H9 (cell line): ENCODE results near the gene CDYL. TPM values are rescaled to one million over a fixed set of nuclear protein-coding genes. Genes with fewer than 3 reads are reported as not detected.
A peak's percentile ranks its signal among the peaks of the same experiment; 100 is the strongest.

Experiments used
- DNase-seq: peaks from one replicate; pipeline ENCODE4 v3.0.0-alpha.2; 2017
- H2AFZ ChIP-seq: one replicate; pipeline ENCODE4 v1.6.1; 2013; ENCODE audit warnings: mild to moderate bottlenecking, low read length, control low read depth, moderate library complexity
- H2AK5ac ChIP-seq: 2 replicates; pipeline ENCODE4 v1.6.1; 2013; ENCODE audit warnings: low read length, control low read depth, mixed read lengths; ENCODE audit not compliant: insufficient read length
- H2BK120ac ChIP-seq: one replicate; pipeline ENCODE4 v1.6.1; 2013; ENCODE audit warnings: low read depth, mild to moderate bottlenecking, low read length, control low read depth, inconsistent platforms; ENCODE audit not compliant: poor library complexity, severe bottlenecking
- H2BK12ac ChIP-seq: 2 replicates; pipeline ENCODE4 v1.6.1; 2013; ENCODE audit warnings: low read length, control low read depth, mixed read lengths, low read depth; ENCODE audit not compliant: insufficient read length
- H2BK15ac ChIP-seq: 2 replicates; pipeline ENCODE4 v1.6.1; 2013; ENCODE audit warnings: low read depth, low read length, control low read depth
- H2BK20ac ChIP-seq: one replicate; pipeline ENCODE4 v1.6.1; 2013; ENCODE audit warnings: low read depth, mild to moderate bottlenecking, low read length, control low read depth, inconsistent platforms; ENCODE audit not compliant: poor library complexity, severe bottlenecking
- H2BK5ac ChIP-seq: 2 replicates; pipeline ENCODE4 v1.6.1; 2013; ENCODE audit warnings: low read length, control low read depth, mixed read lengths; ENCODE audit not compliant: insufficient read length
- H3K14ac ChIP-seq: 2 replicates; pipeline ENCODE4 v1.6.1; 2013; ENCODE audit warnings: low read length, control low read depth; ENCODE audit not compliant: insufficient read depth
- H3K18ac ChIP-seq: 2 replicates; pipeline ENCODE4 v1.6.1; 2013; ENCODE audit warnings: low read depth, mild to moderate bottlenecking, mixed read lengths, low read length, control low read depth; ENCODE audit not compliant: insufficient read length
- H3K23ac ChIP-seq: 2 replicates; pipeline ENCODE4 v1.6.1; 2013; ENCODE audit warnings: low read length, control low read depth, mixed read lengths, low read depth; ENCODE audit not compliant: insufficient read length
- H3K23me2 ChIP-seq: 2 replicates; pipeline ENCODE4 v1.6.1; 2013; ENCODE audit warnings: low read depth, mild to moderate bottlenecking, mixed read lengths, low read length, control low read depth; ENCODE audit not compliant: insufficient read length, poor library complexity, severe bottlenecking
- H3K27ac ChIP-seq: 2 replicates; pipeline ENCODE4 v1.5.1; 2013; ENCODE audit warnings: low read length, control low read depth, mixed read lengths, low read depth; ENCODE audit not compliant: insufficient read length
- H3K27me3 ChIP-seq: 2 replicates; pipeline ENCODE4 v1.6.1; 2013; ENCODE audit warnings: low read length, control low read depth, inconsistent platforms; ENCODE audit not compliant: insufficient read depth
- H3K4ac ChIP-seq: 2 replicates; pipeline ENCODE4 v1.6.1; 2013; ENCODE audit warnings: low read depth, mild to moderate bottlenecking, control low read depth, inconsistent platforms, low read length, moderate library complexity
- H3K4me1 ChIP-seq: 2 replicates; pipeline ENCODE4 v1.6.1; 2013; ENCODE audit warnings: low read length, control low read depth, inconsistent platforms; ENCODE audit not compliant: insufficient read depth
- H3K4me2 ChIP-seq: 2 replicates; pipeline ENCODE4 v1.6.1; 2013; ENCODE audit warnings: low read length, control low read depth, mixed read lengths; ENCODE audit not compliant: insufficient read length, insufficient read depth
- H3K56ac ChIP-seq: 2 replicates; pipeline ENCODE4 v1.6.1; 2013; ENCODE audit warnings: low read depth, mild to moderate bottlenecking, mixed read lengths, low read length, control low read depth; ENCODE audit not compliant: insufficient read length
- H3K79me1 ChIP-seq: 2 replicates; pipeline ENCODE4 v1.6.1; 2013; ENCODE audit warnings: low read depth, mild to moderate bottlenecking, moderate library complexity, low read length, control low read depth, inconsistent platforms; ENCODE audit not compliant: insufficient read depth, poor library complexity, severe bottlenecking
- H3K79me2 ChIP-seq: 2 replicates; pipeline ENCODE4 v1.6.1; 2013; ENCODE audit warnings: low read length, control low read depth, inconsistent platforms; ENCODE audit not compliant: insufficient read depth
- H3K9ac ChIP-seq: 2 replicates; pipeline ENCODE4 v1.6.1; 2013; ENCODE audit warnings: low read length, control low read depth, mixed read lengths; ENCODE audit not compliant: insufficient read length; ENCODE audit errors: extremely low read depth
- H3K9me3 ChIP-seq: one replicate; pipeline ENCODE4 v1.6.1; 2013; ENCODE audit warnings: low read depth, low read length, inconsistent platforms; ENCODE audit not compliant: control insufficient read depth
- H3T11ph ChIP-seq: one replicate; pipeline ENCODE4 v1.6.1; 2013; ENCODE audit warnings: mild to moderate bottlenecking, low read length, control low read depth, inconsistent platforms
- H4K20me1 ChIP-seq: one replicate; pipeline ENCODE4 v1.6.1; 2013; ENCODE audit not compliant: control insufficient read depth, insufficient read length, insufficient read depth
- H4K5ac ChIP-seq: 2 replicates; pipeline ENCODE4 v1.6.1; 2013; ENCODE audit warnings: low read depth, mild to moderate bottlenecking, mixed read lengths, low read length, control low read depth; ENCODE audit not compliant: insufficient read length
- H4K8ac ChIP-seq: replicated peaks from 2 replicates; pipeline ENCODE4 v1.6.1; 2013; ENCODE audit warnings: low read length, control low read depth, mixed read lengths, low read depth; ENCODE audit not compliant: insufficient read length
- H4K91ac ChIP-seq: 2 replicates; pipeline ENCODE4 v1.6.1; 2013; ENCODE audit warnings: low read depth, mild to moderate bottlenecking, moderate library complexity, mixed read lengths, low read length, control low read depth; ENCODE audit not compliant: insufficient read length
- H3K27ac Mint-ChIP-seq, 3 experiments: 2 replicates in 2 of 3; 3 replicates in 1 of 3; pipeline ENCODE4 v1.8.0; 2020 to 2021; ENCODE audit warnings: mixed read lengths in 3 of 3, mild to moderate bottlenecking in 1 of 3, moderate library complexity in 1 of 3
- H3K27me3 Mint-ChIP-seq: 2 replicates; pipeline ENCODE4 v1.8.0; 2021; ENCODE audit warnings: low read depth, mild to moderate bottlenecking, moderate library complexity, mixed read lengths
- H3K36me3 Mint-ChIP-seq, 3 experiments: 2 replicates in 2 of 3; 3 replicates in 1 of 3; pipeline ENCODE4 v1.8.0; 2020 to 2021; ENCODE audit warnings: low read depth in 3 of 3, mixed read lengths in 3 of 3; ENCODE audit not compliant: insufficient read depth in 1 of 3
- H3K4me1 Mint-ChIP-seq, 2 experiments: 2 replicates each; pipeline ENCODE4 v1.8.0; 2020; ENCODE audit warnings: mixed read lengths in 2 of 2
- H3K4me3 Mint-ChIP-seq, 2 experiments: 2 replicates in 1 of 2; 3 replicates in 1 of 2; pipeline ENCODE4 v1.8.0; 2020 to 2021; ENCODE audit warnings: mild to moderate bottlenecking in 2 of 2, mixed read lengths in 2 of 2, moderate library complexity in 1 of 2
- H3K9me3 Mint-ChIP-seq, 2 experiments: 2 replicates in 1 of 2; 3 replicates in 1 of 2; pipeline ENCODE4 v1.8.0; 2020; ENCODE audit warnings: mild to moderate bottlenecking in 2 of 2, mixed read lengths in 2 of 2, moderate library complexity in 1 of 2
- WGBS: extraction: QIAGEN DNeasy Blood & Tissue Kit; methylation state at CpG from one replicate; pipeline ENCODE4 v1.1.7; 2013; ENCODE audit warnings: missing lambda C conversion rate, low lambda C conversion rate, mixed read lengths; ENCODE audit not compliant: insufficient read length; ENCODE audit errors: extremely low coverage; 5-methylcytosine and 5-hydroxymethylcytosine counted together
- total RNA-seq: library from RNA; stranded (reverse); gene quantifications from 2 replicates; pipeline ENCODE4 v1.2.1, GENCODE V29; 2021
- TF ChIP-seq, protein P1 (sequence below): fragments of 200-600 bp; sonication (generic); conservative IDR thresholded peaks from 3 replicates; pipeline ENCODE4 v1.8.0; 2021; ENCODE audit warnings: antibody characterized with exemption, mild to moderate bottlenecking

The CDYL gene
- total RNA-seq, 1 experiment from 2014 or later, result 95.0 TPM

GRCh38 chr6:4987432-4987831 lies 211.2 kb downstream of the CDYL start:
- H3K4ac ChIP-seq, result no peak overlapping the region
- no peak overlapping the region for H3K56ac ChIP-seq
- H2BK20ac ChIP-seq, result no peak overlapping the region
- no peak overlapping the region for H4K91ac ChIP-seq
- H2BK12ac ChIP-seq, result no peak overlapping the region
- H3K36me3 Mint-ChIP-seq, result peaks cover 0 to 4% (median 3%) of the 10 kb centered on the region in 3 experiments; a peak in 1 of 7 replicates
- no peaks in the 10 kb centered on the region for H3K79me2 ChIP-seq
- no peaks in the 10 kb centered on the region for H3K79me1 ChIP-seq
- H4K8ac ChIP-seq, result no peak overlapping the region
- H3K23ac ChIP-seq, result no peak overlapping the region
- H3K27me3 Mint-ChIP-seq, result peaks cover 7% of the 10 kb centered on the region
- no peak overlapping the region for H4K5ac ChIP-seq
- TF ChIP-seq, protein P1, sequence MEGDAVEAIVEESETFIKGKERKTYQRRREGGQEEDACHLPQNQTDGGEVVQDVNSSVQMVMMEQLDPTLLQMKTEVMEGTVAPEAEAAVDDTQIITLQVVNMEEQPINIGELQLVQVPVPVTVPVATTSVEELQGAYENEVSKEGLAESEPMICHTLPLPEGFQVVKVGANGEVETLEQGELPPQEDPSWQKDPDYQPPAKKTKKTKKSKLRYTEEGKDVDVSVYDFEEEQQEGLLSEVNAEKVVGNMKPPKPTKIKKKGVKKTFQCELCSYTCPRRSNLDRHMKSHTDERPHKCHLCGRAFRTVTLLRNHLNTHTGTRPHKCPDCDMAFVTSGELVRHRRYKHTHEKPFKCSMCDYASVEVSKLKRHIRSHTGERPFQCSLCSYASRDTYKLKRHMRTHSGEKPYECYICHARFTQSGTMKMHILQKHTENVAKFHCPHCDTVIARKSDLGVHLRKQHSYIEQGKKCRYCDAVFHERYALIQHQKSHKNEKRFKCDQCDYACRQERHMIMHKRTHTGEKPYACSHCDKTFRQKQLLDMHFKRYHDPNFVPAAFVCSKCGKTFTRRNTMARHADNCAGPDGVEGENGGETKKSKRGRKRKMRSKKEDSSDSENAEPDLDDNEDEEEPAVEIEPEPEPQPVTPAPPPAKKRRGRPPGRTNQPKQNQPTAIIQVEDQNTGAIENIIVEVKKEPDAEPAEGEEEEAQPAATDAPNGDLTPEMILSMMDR, result no peak
- H3K4me1 ChIP-seq, result no peaks in the 10 kb centered on the region
- no peak overlapping the region for H3K4me2 ChIP-seq
- no CpG with 5 or more reads among the region's 4 CpGs for WGBS
- H2BK5ac ChIP-seq, result no peak overlapping the region
- no peak overlapping the region for H2AFZ ChIP-seq
- no peak overlapping the region for H3T11ph ChIP-seq
- no peak overlapping the region for H3K18ac ChIP-seq
- no peak overlapping the region for H3K9ac ChIP-seq
- H2BK120ac ChIP-seq, result no peak overlapping the region
- H2BK15ac ChIP-seq, result no peak overlapping the region
- no peak overlapping the region for H3K27ac ChIP-seq
- H3K14ac ChIP-seq, result no peak overlapping the region
- H3K4me3 Mint-ChIP-seq, result no peak overlapping the region
- no peaks in the 10 kb centered on the region; a peak in 3 of 5 replicates for H3K9me3 Mint-ChIP-seq
- peaks cover 4 to 11% of the 10 kb centered on the region in 2 experiments for H3K4me1 Mint-ChIP-seq
- H3K23me2 ChIP-seq, result no peaks in the 10 kb centered on the region
- H4K20me1 ChIP-seq, result no peaks in the 10 kb centered on the region
- DNase-seq, result no peak
- peak overlapping the region in 1 of 3 experiments; percentile 86; a peak in 1 of 7 replicates for H3K27ac Mint-ChIP-seq
- H3K27me3 ChIP-seq, result no peaks in the 10 kb centered on the region
- no peak overlapping the region for H2AK5ac ChIP-seq
- H3K9me3 ChIP-seq, result no peaks in the 10 kb centered on the region
